HG02798 (cell line): ENCODE data around the gene SHISA9.

Experiments
- ATAC-seq: cut with Tn5 transposase; IDR thresholded peaks from one replicate; pipeline ENCODE4 v1.9.1; 2021; ENCODE audit warnings: mild to moderate bottlenecking; ENCODE audit not compliant: unreplicated experiment, poor library complexity

Gene SHISA9

GRCh38 chr16:13062219-13062618 is 160.8 kb downstream of the SHISA9 start:
- ATAC-seq: no peak

GRCh38 chr16:13063457-13063856 is 162.1 kb downstream of the SHISA9 start:
- no peak for ATAC-seq

- no peak for ATAC-seq
These were observed 163.4 kb downstream of the SHISA9 start for GRCh38 chr16:13064821-13065220.

GRCh38 chr16:13067648-13068047 is 166.2 kb downstream of the SHISA9 start:
- no peak for ATAC-seq

- ATAC-seq: no peak
These were observed 167.7 kb downstream of the SHISA9 start for GRCh38 chr16:13068912-13069583.

GRCh38 chr16:13070268-13070667 is 168.9 kb downstream of the SHISA9 start:
- no peak for ATAC-seq

GRCh38 chr16:13076878-13077277 is 175.5 kb downstream of the SHISA9 start:
- no peak for ATAC-seq

GRCh38 chr16:13077816-13078215 is 176.4 kb downstream of the SHISA9 start:
- ATAC-seq: no peak

- ATAC-seq: no peak
These were observed 179.1 kb downstream of the SHISA9 start for GRCh38 chr16:13080531-13080930.

- no peak for ATAC-seq
These were observed 180.5 kb downstream of the SHISA9 start for GRCh38 chr16:13081825-13082331.

- ATAC-seq: no peak
These were observed 182.3 kb downstream of the SHISA9 start for GRCh38 chr16:13083681-13084080.

GRCh38 chr16:13084331-13084730 is 182.9 kb downstream of the SHISA9 start:
- no peak for ATAC-seq

GRCh38 chr16:13093661-13094060 is 192.3 kb downstream of the SHISA9 start:
- no peak for ATAC-seq

GRCh38 chr16:13095061-13095460 is 193.7 kb downstream of the SHISA9 start:
- ATAC-seq: no peak

- ATAC-seq: no peak
These were observed 197.1 kb downstream of the SHISA9 start for GRCh38 chr16:13098536-13098935.

- no peak for ATAC-seq
These were observed 198.4 kb downstream of the SHISA9 start for GRCh38 chr16:13099822-13100221.

- no peak for ATAC-seq
These were observed 199.6 kb downstream of the SHISA9 start for GRCh38 chr16:13100970-13101369.

- ATAC-seq: no peak
These were observed 200.4 kb downstream of the SHISA9 start for GRCh38 chr16:13101828-13102227.

GRCh38 chr16:13102401-13102800 is 201.0 kb downstream of the SHISA9 start:
- ATAC-seq: no peak

- no peak for ATAC-seq
These were observed 202.6 kb downstream of the SHISA9 start for GRCh38 chr16:13103831-13104530.

- no peak for ATAC-seq
These were observed 203.4 kb downstream of the SHISA9 start for GRCh38 chr16:13104772-13105171.

- no peak for ATAC-seq
These were observed 204.0 kb downstream of the SHISA9 start for GRCh38 chr16:13105427-13105826.
